PFSK-1 (cell line): ENCODE measurements around the gene MRPL27.

ENCODE experiments used
- FOXP2 ChIP-seq: optimal IDR thresholded peaks from 2 replicates; pipeline ENCODE3; 2011; ENCODE audit warnings: borderline replicate concordance, control low read depth, inconsistent platforms; ENCODE audit not compliant: insufficient read depth; ENCODE audit errors: extremely low read length, extremely low read depth
- POLR2AphosphoS5 ChIP-seq: IDR thresholded peaks from 2 replicates; pipeline ENCODE4 v1.6.1; 2012; ENCODE audit warnings: low read depth, mild to moderate bottlenecking, control low read depth, low read length, moderate library complexity
- REST ChIP-seq, 2 experiments: IDR thresholded peaks; 2 replicates each; pipeline versions ENCODE4 v1.6.1 to v1.8.0; 2011 to 2012; ENCODE audit warnings: low read depth in 2 of 2, low read length in 2 of 2, control low read depth in 1 of 2, inconsistent platforms in 1 of 2, mild to moderate bottlenecking in 1 of 2, moderate library complexity in 1 of 2; ENCODE audit not compliant: insufficient read depth in 1 of 2
- TAF1 ChIP-seq: IDR thresholded peaks from 2 replicates; pipeline ENCODE4 v1.6.1; 2012; ENCODE audit warnings: low read length, control low read depth, borderline replicate concordance; ENCODE audit not compliant: insufficient read depth

GRCh38 chr17:50347894-50348291 is 25.1 kb downstream of the MRPL27 start:
- TF ChIP-seq REST (IDR thresholded peaks at IDR 0.05; ENCODE audit: insufficient read depth in 1 of 2, low read depth in 2 of 2, low read length in 2 of 2) (no peak), TAF1 (no peak), POLR2AphosphoS5 (no peak), FOXP2 (no peak)
